ENCODE results near the gene CGNL1.

The CGNL1 gene

DNA sequence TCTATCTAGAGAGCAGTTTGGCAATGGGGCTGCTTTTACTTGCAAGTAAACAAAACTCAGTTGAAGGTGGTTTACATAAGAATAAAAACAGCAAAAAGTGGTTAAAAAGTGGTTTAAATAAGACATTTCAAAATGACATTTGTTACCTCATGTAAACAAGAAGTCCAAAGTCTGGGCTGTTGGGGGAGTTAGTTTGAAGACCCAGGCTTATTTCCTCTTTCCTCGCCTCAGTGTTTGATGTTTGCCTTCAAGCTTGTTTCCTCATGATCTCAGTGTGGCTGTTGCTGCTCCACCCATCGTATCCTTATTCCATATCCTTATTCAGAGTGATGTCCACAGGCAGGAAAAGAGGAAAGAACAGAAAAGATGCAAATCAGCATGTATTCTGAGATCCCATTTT is 15.2 kb downstream of the CGNL1 start:
- ChIA-PET CTCF (no interaction called here), POLR2A (no interaction called here)
- TF ChIP-seq, protein P1, sequence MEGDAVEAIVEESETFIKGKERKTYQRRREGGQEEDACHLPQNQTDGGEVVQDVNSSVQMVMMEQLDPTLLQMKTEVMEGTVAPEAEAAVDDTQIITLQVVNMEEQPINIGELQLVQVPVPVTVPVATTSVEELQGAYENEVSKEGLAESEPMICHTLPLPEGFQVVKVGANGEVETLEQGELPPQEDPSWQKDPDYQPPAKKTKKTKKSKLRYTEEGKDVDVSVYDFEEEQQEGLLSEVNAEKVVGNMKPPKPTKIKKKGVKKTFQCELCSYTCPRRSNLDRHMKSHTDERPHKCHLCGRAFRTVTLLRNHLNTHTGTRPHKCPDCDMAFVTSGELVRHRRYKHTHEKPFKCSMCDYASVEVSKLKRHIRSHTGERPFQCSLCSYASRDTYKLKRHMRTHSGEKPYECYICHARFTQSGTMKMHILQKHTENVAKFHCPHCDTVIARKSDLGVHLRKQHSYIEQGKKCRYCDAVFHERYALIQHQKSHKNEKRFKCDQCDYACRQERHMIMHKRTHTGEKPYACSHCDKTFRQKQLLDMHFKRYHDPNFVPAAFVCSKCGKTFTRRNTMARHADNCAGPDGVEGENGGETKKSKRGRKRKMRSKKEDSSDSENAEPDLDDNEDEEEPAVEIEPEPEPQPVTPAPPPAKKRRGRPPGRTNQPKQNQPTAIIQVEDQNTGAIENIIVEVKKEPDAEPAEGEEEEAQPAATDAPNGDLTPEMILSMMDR (IDR thresholded peaks at IDR 0.05; ENCODE audit: control extremely low read depth, extremely low read depth, low read depth, missing control alignments): no peak
- no peak for DNase-seq (ENCODE audit: extremely low spot score)

DNA sequence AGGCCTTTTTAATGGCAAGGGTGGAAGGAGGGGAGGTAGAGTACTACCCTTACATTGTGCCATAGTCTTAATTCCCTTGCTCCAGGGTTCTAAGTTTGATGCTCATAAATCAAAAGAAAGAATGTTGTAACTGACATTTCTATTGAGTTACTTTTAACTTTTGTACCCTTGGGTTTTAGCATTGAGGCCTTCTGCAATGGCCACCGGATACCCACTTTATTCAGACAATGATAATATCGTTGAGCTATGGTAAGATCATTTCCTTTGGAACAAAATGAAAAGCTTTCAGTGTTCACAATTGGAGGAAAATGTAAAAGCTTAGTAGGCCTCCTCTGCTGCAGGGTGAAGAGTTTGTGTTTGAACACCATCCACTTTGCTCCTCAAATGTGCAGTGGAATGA is 16.8 kb downstream of the CGNL1 start:
- ChIA-PET POLR2A (no interaction called here), CTCF (no interaction called here)
- no peak for DNase-seq (ENCODE audit: extremely low spot score)
- TF ChIP-seq, protein P1 (IDR thresholded peaks at IDR 0.05; ENCODE audit: control extremely low read depth, extremely low read depth, low read depth, missing control alignments): no peak

DNA sequence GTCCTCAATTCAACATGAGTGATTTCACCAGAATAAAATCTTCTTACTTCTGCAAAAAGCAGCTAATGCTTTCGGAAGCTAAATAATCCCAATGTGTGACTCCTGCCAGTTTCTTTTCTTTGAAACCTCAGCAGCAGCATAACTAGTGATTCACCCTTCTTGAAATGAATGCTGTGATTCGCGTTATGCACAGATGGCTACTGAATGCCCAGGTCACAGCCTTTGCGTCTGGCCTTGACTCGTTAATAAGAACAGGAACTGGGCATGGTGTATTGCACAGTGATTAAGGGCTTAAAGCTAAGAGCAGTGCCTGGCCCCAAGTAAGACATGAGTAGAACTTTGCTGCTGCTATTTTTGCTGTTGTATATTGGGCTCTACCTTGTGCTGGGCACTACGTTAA is 19.0 kb downstream of the CGNL1 start:
- TF ChIP-seq, protein P1 (IDR thresholded peaks at IDR 0.05; ENCODE audit: control extremely low read depth, extremely low read depth, low read depth, missing control alignments): no peak
- DNase-seq (ENCODE audit: extremely low spot score): no peak
- POLR2A ChIA-PET: no interaction called here
- CTCF ChIA-PET: interaction anchor here (0.7 to 1.3 kb wide), 3 partner anchors 12 to 28 kb away, joined by 3 read pairs; no protein-coding TSS in a partner anchor

DNA sequence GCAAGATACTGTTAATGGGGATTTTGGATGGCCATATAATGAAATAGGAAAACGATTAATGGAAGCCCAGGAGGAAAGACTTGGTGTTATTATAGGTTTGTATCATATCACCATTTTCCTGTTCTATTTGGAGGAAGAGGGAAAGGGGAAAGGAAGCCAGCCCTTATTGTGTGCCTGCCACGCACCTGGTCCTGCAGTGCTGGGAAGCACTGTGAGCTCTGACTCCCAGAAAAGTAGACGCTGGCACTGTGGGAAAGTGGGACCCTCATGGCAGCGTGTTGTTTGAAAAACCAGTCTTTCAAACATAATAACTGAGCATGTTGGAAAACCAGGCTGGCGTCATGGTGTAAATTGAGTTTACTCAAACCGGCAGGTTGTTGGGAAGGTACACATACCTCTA is 22.0 kb downstream of the CGNL1 start:
- ChIA-PET POLR2A (no interaction called here), CTCF (no interaction called here)
- DNase-seq (ENCODE audit: extremely low spot score): no peak
- TF ChIP-seq, protein P1 (IDR thresholded peaks at IDR 0.05; ENCODE audit: control extremely low read depth, extremely low read depth, low read depth, missing control alignments): no peak

DNA sequence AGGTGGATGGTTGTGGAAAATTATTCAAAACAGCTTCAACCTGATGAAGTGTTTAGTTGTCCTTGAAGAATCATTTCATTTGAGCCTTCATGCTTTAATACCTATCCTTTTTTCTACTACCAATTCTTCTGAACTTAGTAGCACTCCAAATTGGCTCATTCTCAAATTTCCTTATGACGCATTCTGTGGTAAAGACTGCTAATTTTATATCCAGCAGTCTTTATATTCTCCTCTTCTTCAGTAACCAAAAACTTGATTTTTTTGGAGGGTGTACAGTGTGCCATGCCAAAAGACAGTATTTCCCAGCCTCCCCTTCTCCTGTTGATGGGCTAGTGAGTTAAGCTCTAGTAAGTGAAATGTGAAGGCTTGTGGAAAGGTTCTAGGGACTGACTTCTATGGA is 25.2 kb downstream of the CGNL1 start:
- TF ChIP-seq, protein P1 (IDR thresholded peaks at IDR 0.05; ENCODE audit: control extremely low read depth, extremely low read depth, low read depth, missing control alignments): no peak
- POLR2A ChIA-PET: no interaction called here
- CTCF ChIA-PET: no interaction called here
- no peak for DNase-seq (ENCODE audit: extremely low spot score)

DNA sequence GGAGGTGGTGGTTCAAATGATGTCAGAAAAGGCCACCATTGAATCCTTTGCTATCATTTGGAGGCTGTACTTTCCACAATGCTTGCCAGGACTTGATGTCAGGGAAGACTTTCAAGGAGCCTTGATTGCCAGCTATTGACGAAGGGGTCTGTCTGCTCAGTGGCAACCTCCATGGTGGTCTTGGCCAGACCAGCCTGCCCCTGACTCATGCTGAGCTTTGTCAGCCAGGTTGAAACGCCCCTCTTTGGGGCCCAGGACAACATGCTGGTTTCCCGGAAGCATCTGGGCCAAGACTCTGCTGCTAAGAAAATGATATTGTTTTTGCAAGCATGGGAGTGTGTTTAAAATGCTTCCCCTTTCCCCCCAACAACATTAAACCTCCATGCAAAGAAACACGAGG is 26.7 kb downstream of the CGNL1 start:
- ChIA-PET POLR2A (no interaction called here), CTCF (no interaction called here)
- no peak for DNase-seq (ENCODE audit: extremely low spot score)
- TF ChIP-seq, protein P1 (IDR thresholded peaks at IDR 0.05; ENCODE audit: control extremely low read depth, extremely low read depth, low read depth, missing control alignments): no peak
